Lung (tissue), 12 donors: ENCODE measurements around the gene NPHP4. TPM values are rescaled to one million over a fixed set of nuclear protein-coding genes. Genes with fewer than 3 reads are reported as not detected.

Source experiments
- ATAC-seq: fragments of 200-7000 bp; cut with Tn5 transposase; one replicate; pipeline ENCODE4 v1.9.1; 2020; ENCODE audit warnings: moderate number of reproducible peaks; ENCODE audit not compliant: insufficient read depth, low FRiP score
- DNase-seq, 3 donors: peaks; one replicate each; pipeline ENCODE4 v3.0.0-alpha.2; 2013 to 2017
- H3K27ac ChIP-seq, 2 donors: one replicate each; pipeline ENCODE4 v1.5.1; 2013; ENCODE audit warnings: mild to moderate bottlenecking in 2 of 2, moderate library complexity in 2 of 2, control low read depth in 1 of 2, inconsistent platforms in 1 of 2, low read depth in 1 of 2, low read length in 1 of 2
- H3K27me3 ChIP-seq, 3 donors: one replicate each; pipeline ENCODE4 v1.5.1; 2013; ENCODE audit warnings: low read length in 2 of 3; ENCODE audit not compliant: control insufficient read depth in 3 of 3, insufficient read depth in 3 of 3
- H3K36me3 ChIP-seq, 4 donors: one replicate each; pipeline ENCODE4 v1.5.1; 2013; ENCODE audit warnings: low read length in 4 of 4, mild to moderate bottlenecking in 1 of 4, moderate library complexity in 1 of 4; ENCODE audit not compliant: control insufficient read depth in 4 of 4, insufficient read depth in 4 of 4
- H3K4me1 ChIP-seq, 5 donors: one replicate each; pipeline ENCODE4 v1.5.1; 2013; ENCODE audit warnings: low read length in 5 of 5, mild to moderate bottlenecking in 2 of 5, moderate library complexity in 1 of 5; ENCODE audit not compliant: control insufficient read depth in 5 of 5, insufficient read depth in 5 of 5
- H3K4me3 ChIP-seq: one replicate; pipeline ENCODE4 v1.5.1; 2013; ENCODE audit warnings: mild to moderate bottlenecking, control low read depth, moderate library complexity
- H3K9ac ChIP-seq, 2 donors: one replicate each; pipeline ENCODE4 v1.5.1; 2013; ENCODE audit warnings: low read length in 2 of 2, control low read depth in 1 of 2; ENCODE audit not compliant: insufficient read depth in 1 of 2
- H3K9me3 ChIP-seq, 4 donors: one replicate each; pipeline ENCODE4 v1.5.1; 2013; ENCODE audit warnings: low read length in 3 of 4, mild to moderate bottlenecking in 1 of 4, moderate library complexity in 1 of 4; ENCODE audit not compliant: control insufficient read depth in 4 of 4, insufficient read depth in 3 of 4
- WGBS, 2 donors: extraction: QIAGEN DNeasy Blood & Tissue Kit; methylation state at CpG; one replicate each; pipeline ENCODE4 v1.1.7; 2013; 5-methylcytosine and 5-hydroxymethylcytosine counted together
- polyA plus RNA-seq, 2 donors: library from polyadenylated mRNA; stranded (reverse); fragments of 200-250 nt; gene quantifications; one replicate each; pipeline ENCODE4 v1.2.1, GENCODE V29; 2013
- total RNA-seq, 2 donors: library from RNA; depleted of rRNA in 1 of 2; stranded (reverse); fragments of >200 nt in 1 of 2; gene quantifications; one replicate each; pipeline ENCODE4 v1.2.1, GENCODE V29; 2014 to 2021
- TF ChIP-seq, protein P1 (sequence below): IDR thresholded peaks from 2 replicates; pipeline ENCODE4 v1.5.1; 2012; ENCODE audit warnings: mild to moderate bottlenecking; ENCODE audit errors: control extremely low read depth, extremely low read depth
- donor health status: control.
- donor health status: control.
- donor health status: Bipolar disorder and iron deficiency.
- donor health status: healthy.
- donor health status: DM: yes; HTN: yes; CAD: no.

NPHP4 gene
- total and polyA plus RNA-seq, 4 donors = 6.0 to 23.3 (median 11.1) TPM

DNA sequence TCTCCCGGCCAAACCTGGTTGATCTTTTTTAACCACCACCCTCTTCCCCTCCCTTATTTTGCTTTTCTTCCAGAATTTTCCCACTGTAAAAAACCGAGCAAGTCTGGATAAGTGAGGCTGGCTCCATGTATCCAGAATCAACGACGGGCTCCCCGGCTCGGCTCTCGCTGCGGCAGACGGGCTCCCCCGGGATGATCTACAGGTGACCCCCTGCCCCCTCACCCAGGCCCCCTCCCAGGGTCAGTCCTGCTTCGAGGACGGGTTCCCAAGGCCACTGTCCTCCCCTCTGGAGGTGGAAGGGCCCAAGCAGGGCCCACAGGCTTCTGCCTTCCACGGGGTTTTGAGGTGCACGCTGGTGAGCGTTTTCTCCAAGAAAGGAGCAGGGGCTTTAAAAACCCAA is 48.2 kb upstream of the NPHP4 start:
- H3K4me3 ChIP-seq = no peak overlapping the region
- peaks cover 0 to 9% (median 0%) of the 10 kb centered on the region in 3 donors for H3K27me3 ChIP-seq
- WGBS, 2 donors = 87 to 92% methylated on average over 15 of the region's 15 CpGs
- H3K36me3 ChIP-seq = peaks cover 0 to 6% (median 0%) of the 10 kb centered on the region in 4 donors
- DNase-seq (no peak), ATAC-seq (no peak)
- no peak overlapping the region for H3K27ac ChIP-seq
- no peaks in the 10 kb centered on the region for H3K9me3 ChIP-seq
- H3K4me1 ChIP-seq = no peaks in the 10 kb centered on the region
- no peak overlapping the region for H3K9ac ChIP-seq
- TF ChIP-seq, protein P1, sequence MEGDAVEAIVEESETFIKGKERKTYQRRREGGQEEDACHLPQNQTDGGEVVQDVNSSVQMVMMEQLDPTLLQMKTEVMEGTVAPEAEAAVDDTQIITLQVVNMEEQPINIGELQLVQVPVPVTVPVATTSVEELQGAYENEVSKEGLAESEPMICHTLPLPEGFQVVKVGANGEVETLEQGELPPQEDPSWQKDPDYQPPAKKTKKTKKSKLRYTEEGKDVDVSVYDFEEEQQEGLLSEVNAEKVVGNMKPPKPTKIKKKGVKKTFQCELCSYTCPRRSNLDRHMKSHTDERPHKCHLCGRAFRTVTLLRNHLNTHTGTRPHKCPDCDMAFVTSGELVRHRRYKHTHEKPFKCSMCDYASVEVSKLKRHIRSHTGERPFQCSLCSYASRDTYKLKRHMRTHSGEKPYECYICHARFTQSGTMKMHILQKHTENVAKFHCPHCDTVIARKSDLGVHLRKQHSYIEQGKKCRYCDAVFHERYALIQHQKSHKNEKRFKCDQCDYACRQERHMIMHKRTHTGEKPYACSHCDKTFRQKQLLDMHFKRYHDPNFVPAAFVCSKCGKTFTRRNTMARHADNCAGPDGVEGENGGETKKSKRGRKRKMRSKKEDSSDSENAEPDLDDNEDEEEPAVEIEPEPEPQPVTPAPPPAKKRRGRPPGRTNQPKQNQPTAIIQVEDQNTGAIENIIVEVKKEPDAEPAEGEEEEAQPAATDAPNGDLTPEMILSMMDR = no peak

DNA sequence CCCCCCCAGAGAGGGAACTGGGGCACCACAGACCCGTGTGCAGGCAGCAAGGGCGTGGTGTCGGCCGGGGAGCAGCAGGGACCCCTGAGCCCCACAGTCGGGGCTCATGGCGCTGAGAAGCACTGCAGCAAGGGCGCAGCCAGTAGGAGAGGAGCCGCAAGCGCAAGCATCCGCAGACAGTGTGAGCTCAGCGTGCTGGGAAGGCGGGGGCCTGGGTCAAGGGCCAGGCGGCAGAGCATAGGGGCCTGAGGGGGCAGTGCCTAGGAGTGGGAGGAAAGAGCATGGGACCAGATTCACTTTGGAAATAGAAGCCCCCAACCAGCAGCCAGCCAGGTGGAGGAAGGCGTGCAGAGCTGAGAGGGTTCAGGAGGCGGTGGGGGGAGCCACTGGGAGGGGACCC is 46.8 kb upstream of the NPHP4 start:
- no peak overlapping the region for H3K27ac ChIP-seq
- TF ChIP-seq, protein P1 = no peak
- WGBS, 2 donors = 85 to 87% methylated on average over 15 of the region's 15 CpGs

DNA sequence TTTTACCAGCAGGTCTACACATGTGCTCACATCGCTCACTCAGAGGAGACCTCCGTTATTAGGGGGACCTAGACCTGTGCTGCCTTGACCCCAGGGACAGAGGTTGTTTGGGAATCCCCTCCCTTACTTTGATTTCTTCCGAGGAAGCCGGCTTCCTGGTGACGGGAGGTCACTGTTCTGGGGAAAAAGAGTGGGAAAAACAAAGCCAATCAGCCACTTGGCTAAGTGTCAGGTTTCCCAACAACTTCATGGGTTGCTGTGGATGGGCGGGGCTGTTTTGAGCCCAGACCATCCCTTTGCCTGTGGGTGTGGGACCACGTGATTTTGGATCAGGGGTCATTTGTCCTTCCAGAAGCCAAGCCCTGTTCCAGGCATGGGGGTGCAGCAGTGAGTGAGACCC is 46.4 kb upstream of the NPHP4 start:
- no peak overlapping the region for H3K27ac ChIP-seq
- no peak overlapping the region for H3K4me3 ChIP-seq
- WGBS, 2 donors = 72 to 75% methylated on average over 7 of the region's 7 CpGs
- H3K27me3 ChIP-seq = peaks cover 0 to 3% (median 0%) of the 10 kb centered on the region in 3 donors
- no peaks in the 10 kb centered on the region for H3K9me3 ChIP-seq
- ATAC-seq (no peak), DNase-seq (no peak)
- H3K9ac ChIP-seq = no peak overlapping the region
- peaks cover 0 to 6% (median 0%) of the 10 kb centered on the region in 4 donors for H3K36me3 ChIP-seq
- no peaks in the 10 kb centered on the region for H3K4me1 ChIP-seq
- TF ChIP-seq, protein P1 = no peak

More for the DNA sequence above, 46.8 kb upstream of the NPHP4 start:
- Histone ChIP-seq H3K4me1 (no peaks in the 10 kb centered on the region), H3K9me3 (no peaks in the 10 kb centered on the region), H3K4me3 (no peak overlapping the region), H3K9ac (no peak overlapping the region), H3K27me3 (peaks cover 0 to 3% (median 0%) of the 10 kb centered on the region in 3 donors), H3K36me3 (peaks cover 0 to 6% (median 0%) of the 10 kb centered on the region in 4 donors)
- DNase-seq (no peak), ATAC-seq (no peak)

DNA sequence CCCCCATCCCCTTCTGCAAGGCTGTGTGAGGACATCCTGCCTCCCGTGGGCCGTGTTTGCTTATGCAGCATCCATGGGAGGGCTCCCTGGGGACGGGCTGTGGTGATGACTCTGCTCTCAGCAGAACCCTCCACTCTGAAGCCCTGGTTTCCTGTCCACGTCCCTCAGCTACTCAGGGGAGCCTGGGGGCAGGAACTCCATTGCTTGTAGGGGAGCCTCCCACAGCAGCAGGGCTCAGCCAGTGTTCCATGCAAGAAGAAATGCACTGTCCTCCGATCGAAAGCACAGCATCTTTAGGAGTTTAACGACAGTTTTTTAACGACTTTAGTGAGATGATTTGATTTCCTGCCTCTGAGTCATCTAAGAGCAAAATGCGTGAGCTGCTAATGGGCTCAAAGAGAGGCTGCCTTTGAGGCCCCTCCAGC is 45.1 kb upstream of the NPHP4 start:
- no peak for ATAC-seq

More for the DNA sequence above, 45.1 kb upstream of the NPHP4 start:
- Histone ChIP-seq H3K27ac (no peak overlapping the region), H3K4me1 (no peaks in the 10 kb centered on the region), H3K9ac (no peak overlapping the region), H3K27me3 (peaks cover 0 to 12% (median 6%) of the 10 kb centered on the region in 3 donors), H3K9me3 (peaks cover 0 to 2% (median 0%) of the 10 kb centered on the region in 4 donors), H3K36me3 (peaks cover 0 to 4% (median 0%) of the 10 kb centered on the region in 4 donors), H3K4me3 (no peak overlapping the region)
- DNase-seq = no peak
- 27 to 33% methylated on average over 9 of the region's 9 CpGs for WGBS, 2 donors
- TF ChIP-seq, protein P1 = no peak
